Smooth muscle cell (in vitro differentiated cells): Measurements from ENCODE around the gene ZNF385D. TPM values are rescaled to one million over a fixed set of nuclear protein-coding genes. Genes with fewer than 3 reads are reported as not detected.

Source experiments
- DNase-seq: peaks from one replicate; lab custom pipeline; 2025; ENCODE audit not compliant: unreplicated experiment; lab: John Stamatoyannopoulos, UW
- H2AFZ ChIP-seq: fragments of 200-600 bp; sonication (generic); 2 replicates; pipeline ENCODE4 v1.6.0; 2016; ENCODE audit warnings: antibody characterized with exemption, low read depth, mild to moderate bottlenecking
- H3F3A ChIP-seq: fragments of 200-600 bp; sonication (generic); 2 replicates; pipeline ENCODE4 v1.6.0; 2017; ENCODE audit warnings: antibody characterized with exemption, low read depth
- H3K27ac ChIP-seq: fragments of 200-600 bp; sonication (generic); 2 replicates; pipeline ENCODE4 v1.5.1; 2016; ENCODE audit warnings: low read depth, mild to moderate bottlenecking
- H3K27me3 ChIP-seq: fragments of 200-600 bp; sonication (generic); 2 replicates; pipeline ENCODE4 v1.6.1; 2016; ENCODE audit warnings: low read depth, mild to moderate bottlenecking
- H3K36me3 ChIP-seq: fragments of 200-600 bp; sonication (generic); 2 replicates; pipeline ENCODE4 v1.5.1; 2016; ENCODE audit warnings: low read depth
- H3K4me1 ChIP-seq: fragments of 200-600 bp; sonication (generic); 2 replicates; pipeline ENCODE4 v1.5.1; 2016; ENCODE audit warnings: low read depth
- H3K4me2 ChIP-seq: fragments of 200-600 bp; sonication (generic); 2 replicates; pipeline ENCODE4 v1.6.0; 2016; ENCODE audit warnings: mild to moderate bottlenecking
- H3K4me3 ChIP-seq: fragments of 200-600 bp; sonication (generic); 2 replicates; pipeline ENCODE4 v1.5.1; 2016; ENCODE audit warnings: mild to moderate bottlenecking
- H3K79me2 ChIP-seq: fragments of 200-600 bp; sonication (generic); 2 replicates; pipeline ENCODE4 v1.6.0; 2016; ENCODE audit warnings: low read depth, mild to moderate bottlenecking
- H3K9ac ChIP-seq: fragments of 200-600 bp; sonication (generic); 2 replicates; pipeline ENCODE4 v1.6.0; 2016; ENCODE audit warnings: low read depth
- H3K9me3 ChIP-seq: fragments of 200-600 bp; sonication (generic); replicated peaks from 2 replicates; pipeline ENCODE4 v1.5.1; 2016; ENCODE audit warnings: low read depth
- H4K20me1 ChIP-seq: fragments of 200-600 bp; sonication (generic); 2 replicates; pipeline ENCODE4 v1.6.0; 2016; ENCODE audit warnings: low read depth
- CTCF ChIP-seq: fragments of 200-600 bp; sonication (generic); IDR thresholded peaks from 2 replicates; pipeline ENCODE4 v1.5.1; 2017; ENCODE audit warnings: borderline replicate concordance, mild to moderate bottlenecking, antibody characterized with exemption; ENCODE audit not compliant: insufficient read depth, poor library complexity, severe bottlenecking
- WGBS: methylation state at CpG from one replicate; pipeline ENCODE4 v1.1.7; 2016; ENCODE audit warnings: low lambda C conversion rate; 5-methylcytosine and 5-hydroxymethylcytosine counted together
- polyA plus RNA-seq: library from polyadenylated mRNA; unstranded; fragments of >200 nt; fragmentation: Nextera tagmentation; extraction: Ambion mirVana; gene quantifications from 2 replicates; pipeline ENCODE4 v1.2.1, GENCODE V29; 2016
- total RNA-seq: library from RNA; depleted of rRNA; stranded (reverse); fragments of >200 nt; gene quantifications from 2 replicates; pipeline ENCODE4 v1.2.3, GENCODE V29; 2014

Gene ZNF385D
- total and polyA plus RNA-seq, 2 experiments from 2014 or later: 0.13 to 2.4 TPM

- no peak for TF ChIP-seq CTCF
- no peak for DNase-seq
- Histone ChIP-seq H3K9me3 (no peaks in the 10 kb centered on the region), H3K9ac (no peak overlapping the region), H3K4me2 (no peak overlapping the region), H3K79me2 (no peaks in the 10 kb centered on the region), H3K4me1 (no peaks in the 10 kb centered on the region), H4K20me1 (no peaks in the 10 kb centered on the region), H3K4me3 (no peak overlapping the region), H3F3A (no peaks in the 10 kb centered on the region), H3K27me3 (peaks cover 5% of the 10 kb centered on the region), H3K27ac (no peak overlapping the region), H3K36me3 (no peaks in the 10 kb centered on the region), H2AFZ (no peak overlapping the region)
- WGBS: 90% methylated on average over 3 of the region's 3 CpGs
These were observed 216.5 kb downstream of the ZNF385D start for GRCh38 chr3:21534462-21534861.

- WGBS: 84% methylated on average over 5 of the region's 5 CpGs
These were observed 218.0 kb downstream of the ZNF385D start for GRCh38 chr3:21533002-21533401.

GRCh38 chr3:21531909-21532308 lies 219.1 kb downstream of the ZNF385D start:
- 57% methylated on average over 3 of the region's 3 CpGs for WGBS
- H2AFZ ChIP-seq: no peak overlapping the region

More at GRCh38 chr3:21533002-21533401, 218.0 kb downstream of the ZNF385D start:
- Histone ChIP-seq H3F3A (no peaks in the 10 kb centered on the region), H3K4me2 (no peak overlapping the region), H3K9ac (no peak overlapping the region), H3K9me3 (no peaks in the 10 kb centered on the region), H3K27ac (no peak overlapping the region), H3K36me3 (no peaks in the 10 kb centered on the region), H4K20me1 (no peaks in the 10 kb centered on the region), H3K4me1 (no peaks in the 10 kb centered on the region), H2AFZ (no peak overlapping the region), H3K79me2 (no peaks in the 10 kb centered on the region), H3K27me3 (peaks cover 5% of the 10 kb centered on the region), H3K4me3 (no peak overlapping the region)
- no peak for TF ChIP-seq CTCF
- no peak for DNase-seq

More at GRCh38 chr3:21531909-21532308, 219.1 kb downstream of the ZNF385D start:
- no peaks in the 10 kb centered on the region for H3F3A ChIP-seq
- peaks cover 5% of the 10 kb centered on the region for H3K27me3 ChIP-seq
- H3K4me1 ChIP-seq: no peaks in the 10 kb centered on the region
- H3K36me3 ChIP-seq: no peaks in the 10 kb centered on the region
- TF ChIP-seq CTCF: no peak
- no peak overlapping the region for H3K4me3 ChIP-seq
- no peak overlapping the region for H3K27ac ChIP-seq
- no peak for DNase-seq
- H3K9me3 ChIP-seq: no peaks in the 10 kb centered on the region
- no peak overlapping the region for H3K9ac ChIP-seq
- H3K79me2 ChIP-seq: no peaks in the 10 kb centered on the region
- H4K20me1 ChIP-seq: no peaks in the 10 kb centered on the region
- H3K4me2 ChIP-seq: no peak overlapping the region
